ENCODE measurements around the gene ASCL1. TPM values are rescaled to one million over a fixed set of nuclear protein-coding genes. Genes with fewer than 3 reads are reported as not detected.

ASCL1 gene
- total RNA-seq, 1 donor from 2014 or later = not detected

- Mint-ChIP-seq H3K27ac (no peak overlapping the region), H3K4me1 (peaks cover 9% of the 10 kb centered on the region), H3K9me3 (no peaks in the 10 kb centered on the region), H3K36me3 (ENCODE audit: low read depth) (no peaks in the 10 kb centered on the region), H3K4me3 (no peak overlapping the region), H3K27me3 (peaks cover 25% of the 10 kb centered on the region)
- intact Hi-C loops (cut with micrococcal nuclease) = no loop called here
- ATAC-seq (ENCODE audit: low read depth) (no peak), DNase-seq (no peak)
- ChIA-PET CTCF (no interaction called here), POLR2A (no interaction called here)
- TF ChIP-seq CTCF (IDR thresholded peaks at IDR 0.05) = no peak
Observed at GRCh38 chr12:102918840-102919239, 38.6 kb upstream of the ASCL1 start.

GRCh38 chr12:102920271-102920670 is 37.2 kb upstream of the ASCL1 start:
- ATAC-seq (ENCODE audit: low read depth) (no peak), DNase-seq (no peak)
- no peak overlapping the region for H3K27ac Mint-ChIP-seq
- ChIA-PET CTCF (no interaction called here), POLR2A (no interaction called here)
- H3K36me3 Mint-ChIP-seq (ENCODE audit: low read depth) = no peaks in the 10 kb centered on the region
- H3K4me1 Mint-ChIP-seq = peaks cover 9% of the 10 kb centered on the region
- intact Hi-C loops (cut with micrococcal nuclease) = no loop called here
- H3K27me3 Mint-ChIP-seq = peaks cover 28% of the 10 kb centered on the region
- no peak for TF ChIP-seq CTCF (IDR thresholded peaks at IDR 0.05)
- no peaks in the 10 kb centered on the region for H3K9me3 Mint-ChIP-seq
- H3K4me3 Mint-ChIP-seq = no peak overlapping the region

GRCh38 chr12:102921240-102921639 is 36.2 kb upstream of the ASCL1 start:
- intact Hi-C loops (cut with micrococcal nuclease) = no loop called here
- Mint-ChIP-seq H3K4me3 (no peak overlapping the region), H3K9me3 (no peaks in the 10 kb centered on the region), H3K36me3 (ENCODE audit: low read depth) (no peaks in the 10 kb centered on the region), H3K27ac (no peak overlapping the region), H3K4me1 (peaks cover 9% of the 10 kb centered on the region), H3K27me3 (peaks cover 30% of the 10 kb centered on the region)
- DNase-seq = no peak
- CTCF ChIA-PET = no interaction called here
- POLR2A ChIA-PET = no interaction called here
- no peak for TF ChIP-seq CTCF (IDR thresholded peaks at IDR 0.05)
- no peak for ATAC-seq (ENCODE audit: low read depth)

- no peak for ATAC-seq (ENCODE audit: low read depth)
- TF ChIP-seq CTCF (IDR thresholded peaks at IDR 0.05) = no peak
- intact Hi-C loops (cut with micrococcal nuclease) = no loop called here
- no peaks in the 10 kb centered on the region for H3K36me3 Mint-ChIP-seq (ENCODE audit: low read depth)
- ChIA-PET CTCF (no interaction called here), POLR2A (no interaction called here)
- no peak for DNase-seq
- H3K27me3 Mint-ChIP-seq = peaks cover 24% of the 10 kb centered on the region
- H3K4me1 Mint-ChIP-seq = no peaks in the 10 kb centered on the region
- no peak overlapping the region for H3K27ac Mint-ChIP-seq
- H3K4me3 Mint-ChIP-seq = no peak overlapping the region
- no peaks in the 10 kb centered on the region for H3K9me3 Mint-ChIP-seq
Observed at GRCh38 chr12:102927220-102927619, 30.3 kb upstream of the ASCL1 start.

GRCh38 chr12:102933168-102933567 is 24.3 kb upstream of the ASCL1 start:
- ATAC-seq (ENCODE audit: low read depth) = no peak
- Mint-ChIP-seq H3K9me3 (no peaks in the 10 kb centered on the region), H3K4me1 (no peaks in the 10 kb centered on the region), H3K36me3 (ENCODE audit: low read depth) (no peaks in the 10 kb centered on the region), H3K4me3 (no peak overlapping the region), H3K27me3 (peaks cover 27% of the 10 kb centered on the region), H3K27ac (no peak overlapping the region)
- ChIA-PET CTCF (no interaction called here), POLR2A (no interaction called here)
- no peak for DNase-seq
- intact Hi-C loops (cut with micrococcal nuclease) = no loop called here
- TF ChIP-seq CTCF (IDR thresholded peaks at IDR 0.05) = no peak
